Bronchial epithelial cell (primary cell): ENCODE data around the gene SELENOT. TPM values are rescaled to one million over a fixed set of nuclear protein-coding genes. Genes with fewer than 3 reads are reported as not detected.
"Not testable (repeated sequence)": the region's sequence is repeated elsewhere in the genome, so short reads cannot be mapped to it uniquely, and the experiment has no call there.

Experiments
- DNase-seq: peaks from one replicate; pipeline ENCODE4 v3.0.0-alpha.2; 2010; ENCODE audit warnings: low read depth
- FAIRE-seq: peaks from 2 replicates; lab custom pipeline; 2011; peaks lifted over from hg19 to GRCh38; lab: Jason Lieb, UNC
- H3K27me3 ChIP-seq: 2 replicates; pipeline ENCODE4 v1.5.1; 2011; ENCODE audit warnings: low read length; ENCODE audit not compliant: control insufficient read depth, insufficient read depth
- H3K36me3 ChIP-seq: 2 replicates; pipeline ENCODE4 v1.5.1; 2011; ENCODE audit warnings: low read length; ENCODE audit not compliant: control insufficient read depth, insufficient read depth
- H3K4me3 ChIP-seq: 2 replicates; pipeline ENCODE4 v1.5.1; 2011; ENCODE audit warnings: mild to moderate bottlenecking, low read depth, low read length, control low read depth
- CTCF ChIP-seq: IDR thresholded peaks from 2 replicates; pipeline ENCODE4 v1.5.1; 2011; ENCODE audit warnings: mild to moderate bottlenecking, moderate library complexity, low read length, control low read depth, inconsistent platforms; ENCODE audit not compliant: insufficient read depth, severe bottlenecking
- total RNA-seq: library from RNA; depleted of rRNA; stranded (reverse); fragments of >200 nt; gene quantifications from 2 replicates; pipeline ENCODE4 v1.2.1, GENCODE V29; 2014

The SELENOT gene
- total RNA-seq, 1 donor from 2014 or later, result 167 TPM

DNA sequence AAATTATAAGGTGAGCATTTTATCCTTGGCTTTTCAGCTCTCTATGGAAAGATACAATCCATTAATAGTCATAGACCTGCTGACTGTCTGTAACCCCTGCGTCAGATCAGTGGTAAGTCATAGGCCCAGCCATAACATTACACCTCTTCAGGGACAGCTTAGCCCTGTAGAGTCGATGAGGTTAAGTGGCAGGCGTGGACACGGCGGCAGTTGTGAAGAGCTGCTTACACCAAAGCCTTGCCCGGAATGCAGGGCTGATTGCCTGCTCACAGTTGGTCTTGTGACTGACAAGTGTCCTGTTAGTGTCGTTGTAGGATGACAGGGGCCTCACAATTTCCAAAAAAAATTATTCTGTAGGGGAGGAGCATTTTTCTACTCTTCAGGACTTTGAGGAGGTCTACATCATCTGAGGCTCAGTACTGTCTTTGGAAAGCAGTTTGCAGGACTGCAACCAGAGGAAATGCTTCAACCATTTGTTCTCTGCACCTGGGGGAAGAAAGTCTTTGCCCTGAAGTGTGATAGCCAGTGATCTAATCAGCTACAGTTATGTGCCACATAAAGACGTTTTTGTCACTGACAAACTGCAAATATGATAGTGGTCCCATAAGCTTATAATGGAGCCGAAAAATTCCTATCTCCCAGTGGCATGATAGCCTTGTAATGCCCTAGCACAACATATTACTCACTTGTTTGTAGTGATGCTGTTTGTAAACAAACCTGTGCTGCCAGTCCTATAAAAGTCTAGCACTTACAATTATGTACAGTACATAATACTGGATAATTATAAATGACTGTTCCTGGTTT lies 14.9 kb upstream of the SELENOT start:
- TF ChIP-seq CTCF, result no peak
- Histone ChIP-seq H3K4me3 (no peak overlapping the region), H3K27me3 (no peaks in the 10 kb centered on the region), H3K36me3 (peaks cover 3% of the 10 kb centered on the region)
- DNase-seq, result no peak
- no peak for FAIRE-seq

GRCh38 chr3:150589759-150590158 lies 13.4 kb upstream of the SELENOT start:
- no peak for TF ChIP-seq CTCF
- Histone ChIP-seq H3K27me3 (no peaks in the 10 kb centered on the region), H3K36me3 (peaks cover 3% of the 10 kb centered on the region), H3K4me3 (no peak overlapping the region)
- FAIRE-seq (no peak), DNase-seq (peak; percentile 48)

DNA sequence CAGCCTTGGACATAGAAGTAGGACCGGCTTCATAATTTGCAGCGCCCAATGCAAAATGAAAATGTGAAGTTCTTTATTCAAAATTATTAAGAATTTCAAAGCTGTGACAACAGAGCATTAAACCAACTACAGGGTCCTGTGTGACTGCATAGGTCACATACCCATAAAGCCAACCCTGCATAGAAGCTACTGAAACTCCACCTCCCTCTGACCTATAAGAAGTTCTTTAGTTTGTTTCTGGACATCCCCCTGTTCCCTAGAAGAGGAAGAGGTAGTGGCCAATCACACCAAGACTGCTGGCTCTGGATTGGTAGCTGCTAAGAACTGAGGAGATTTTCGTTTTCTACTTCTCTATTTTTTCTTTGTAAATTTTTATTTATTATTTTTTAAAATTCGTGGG lies 9.0 kb upstream of the SELENOT start:
- Histone ChIP-seq H3K27me3 (no peaks in the 10 kb centered on the region), H3K36me3 (no peaks in the 10 kb centered on the region), H3K4me3 (no peak overlapping the region)
- no peak for TF ChIP-seq CTCF
- DNase-seq, result no peak
- no peak for FAIRE-seq

DNA sequence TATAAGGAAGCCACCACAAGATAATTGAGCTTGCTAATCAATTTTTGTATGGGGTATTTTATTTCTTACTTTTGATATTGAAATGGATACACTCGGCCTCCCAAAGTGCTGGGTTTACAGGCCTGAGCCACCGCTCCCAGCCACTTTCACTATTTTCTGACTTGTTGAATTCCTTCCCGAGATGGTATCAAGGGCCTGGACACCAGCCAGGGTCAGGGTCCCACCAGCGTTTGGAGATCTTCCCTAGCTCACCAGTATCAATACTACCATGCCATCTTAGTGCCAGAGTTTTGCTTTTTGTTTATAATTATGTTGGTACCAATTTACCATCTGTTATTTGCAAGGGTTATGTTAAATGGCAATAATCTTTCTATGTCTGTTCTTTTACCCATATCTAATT lies 5.5 kb upstream of the SELENOT start:
- FAIRE-seq, result no peak
- Histone ChIP-seq H3K27me3 (no peaks in the 10 kb centered on the region), H3K36me3 (no peaks in the 10 kb centered on the region)

GRCh38 chr3:150599611-150600297 lies 3.4 kb upstream of the SELENOT start:
- no peak overlapping the region for H3K4me3 ChIP-seq
- no peaks in the 10 kb centered on the region for H3K36me3 ChIP-seq
- TF ChIP-seq CTCF, result no peak
- no peaks in the 10 kb centered on the region for H3K27me3 ChIP-seq
- FAIRE-seq, result no peak
- DNase-seq, result peak; percentile 95

More for the DNA sequence above, 5.5 kb upstream of the SELENOT start:
- no peak for DNase-seq
- no peak overlapping the region for H3K4me3 ChIP-seq
- TF ChIP-seq CTCF, result no peak

DNA sequence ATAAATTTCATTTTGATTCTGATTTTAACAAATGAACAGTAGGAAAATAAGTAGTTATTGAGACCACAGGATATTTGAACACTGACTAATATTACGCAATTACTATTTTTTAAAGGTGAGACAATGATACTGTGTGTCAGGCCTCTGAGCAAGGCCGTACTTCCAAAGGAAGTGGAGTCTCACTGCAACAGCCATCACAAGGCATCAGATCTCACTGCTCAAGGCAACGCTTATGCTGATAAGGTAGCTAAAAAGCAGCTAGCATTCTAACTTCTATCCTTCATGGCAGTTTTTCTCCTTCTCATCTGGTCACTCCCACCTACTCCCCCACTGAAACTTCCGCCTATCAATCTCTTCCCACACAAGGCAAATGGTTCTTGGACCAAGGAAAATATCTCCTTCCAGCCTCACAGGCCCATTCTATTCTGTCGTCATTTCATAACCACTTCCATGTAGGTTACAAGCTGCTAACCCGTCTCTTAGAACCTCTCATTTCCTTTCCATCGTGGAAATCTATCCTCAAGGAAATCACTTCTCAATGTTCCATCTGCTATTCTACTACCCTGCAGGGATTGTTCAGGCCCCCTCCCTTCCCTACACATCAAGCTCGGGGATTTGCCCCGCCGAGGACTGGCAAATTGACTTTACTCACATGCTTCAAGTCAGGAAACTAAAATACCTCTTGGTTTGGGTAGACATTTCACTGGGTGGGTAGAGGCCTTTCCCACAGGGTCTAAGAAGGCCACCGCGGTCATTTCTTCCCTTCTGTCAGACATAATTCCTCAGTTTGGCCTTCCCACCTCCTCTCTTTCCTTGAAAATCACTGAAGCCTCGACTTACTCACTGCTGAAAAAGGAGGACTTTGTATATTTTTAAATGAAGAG lies 2.2 kb upstream of the SELENOT start:
- peak; percentile 92 for DNase-seq
- not testable (repeated sequence) for FAIRE-seq, H3K27me3 ChIP-seq, H3K36me3 ChIP-seq, H3K4me3 ChIP-seq
